Adipocyte (in vitro differentiated cells): Measurements from ENCODE around the gene TTI1.

ENCODE experiments used
- DNase-seq: peaks from one replicate; pipeline ENCODE4 v3.0.0-alpha.2; 2015; ENCODE audit warnings: low read depth
- H3K27me3 ChIP-seq: replicated peaks from 2 replicates; pipeline ENCODE4 v1.7.0; 2013; ENCODE audit warnings: mild to moderate bottlenecking, low read length, moderate library complexity; ENCODE audit not compliant: control insufficient read depth, insufficient read depth
- H3K36me3 ChIP-seq: 2 replicates; pipeline ENCODE4 v1.7.0; 2013; ENCODE audit warnings: low read length, mild to moderate bottlenecking, moderate library complexity; ENCODE audit not compliant: control insufficient read depth, insufficient read depth, severe bottlenecking
- H3K4me1 ChIP-seq: 2 replicates; pipeline ENCODE4 v1.7.0; 2013; ENCODE audit warnings: mild to moderate bottlenecking, low read length, moderate library complexity; ENCODE audit not compliant: control insufficient read depth, insufficient read depth
- H3K4me3 ChIP-seq: 2 replicates; pipeline ENCODE4 v1.7.0; 2013; ENCODE audit warnings: mild to moderate bottlenecking, low read length, moderate library complexity
- H3K9ac ChIP-seq: 2 replicates; pipeline ENCODE4 v1.7.0; 2013; ENCODE audit warnings: mild to moderate bottlenecking, low read length, moderate library complexity
- H3K9me3 ChIP-seq: 2 replicates; pipeline ENCODE4 v1.7.0; 2013; ENCODE audit warnings: mild to moderate bottlenecking, low read length, moderate library complexity; ENCODE audit not compliant: control insufficient read depth

TTI1 gene

GRCh38 chr20:37941332-37941731 is 91.9 kb downstream of the TTI1 start:
- no peak overlapping the region for H3K4me3 ChIP-seq
- no peak overlapping the region for H3K9ac ChIP-seq
- DNase-seq: no peak
- H3K9me3 ChIP-seq: no peaks in the 10 kb centered on the region
- peaks cover 16% of the 10 kb centered on the region for H3K27me3 ChIP-seq
- no peaks in the 10 kb centered on the region for H3K4me1 ChIP-seq
- no peaks in the 10 kb centered on the region for H3K36me3 ChIP-seq

DNA sequence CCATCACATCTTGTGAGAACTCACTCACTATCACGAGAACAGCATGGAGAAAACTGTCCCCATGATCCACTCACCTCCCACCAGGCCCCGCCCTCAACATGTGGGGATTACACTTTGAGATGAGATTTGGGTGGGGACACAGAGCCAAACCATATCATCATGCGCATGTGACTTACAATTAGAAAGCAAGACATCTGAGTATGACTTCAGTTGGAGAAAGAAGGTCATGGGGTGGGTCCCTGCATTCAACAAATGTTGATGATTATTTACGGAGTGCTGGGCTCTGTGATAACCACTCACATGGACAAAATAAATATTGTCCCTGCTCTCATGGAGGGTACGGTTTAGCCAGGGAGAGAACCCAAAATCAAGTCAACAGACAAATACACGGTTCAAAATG is 92.4 kb downstream of the TTI1 start:
- H3K9ac ChIP-seq: no peak overlapping the region
- no peak overlapping the region for H3K4me3 ChIP-seq
- H3K36me3 ChIP-seq: no peaks in the 10 kb centered on the region
- H3K9me3 ChIP-seq: no peaks in the 10 kb centered on the region
- no peaks in the 10 kb centered on the region for H3K4me1 ChIP-seq
- no peak for DNase-seq
- H3K27me3 ChIP-seq: peaks cover 15% of the 10 kb centered on the region

DNA sequence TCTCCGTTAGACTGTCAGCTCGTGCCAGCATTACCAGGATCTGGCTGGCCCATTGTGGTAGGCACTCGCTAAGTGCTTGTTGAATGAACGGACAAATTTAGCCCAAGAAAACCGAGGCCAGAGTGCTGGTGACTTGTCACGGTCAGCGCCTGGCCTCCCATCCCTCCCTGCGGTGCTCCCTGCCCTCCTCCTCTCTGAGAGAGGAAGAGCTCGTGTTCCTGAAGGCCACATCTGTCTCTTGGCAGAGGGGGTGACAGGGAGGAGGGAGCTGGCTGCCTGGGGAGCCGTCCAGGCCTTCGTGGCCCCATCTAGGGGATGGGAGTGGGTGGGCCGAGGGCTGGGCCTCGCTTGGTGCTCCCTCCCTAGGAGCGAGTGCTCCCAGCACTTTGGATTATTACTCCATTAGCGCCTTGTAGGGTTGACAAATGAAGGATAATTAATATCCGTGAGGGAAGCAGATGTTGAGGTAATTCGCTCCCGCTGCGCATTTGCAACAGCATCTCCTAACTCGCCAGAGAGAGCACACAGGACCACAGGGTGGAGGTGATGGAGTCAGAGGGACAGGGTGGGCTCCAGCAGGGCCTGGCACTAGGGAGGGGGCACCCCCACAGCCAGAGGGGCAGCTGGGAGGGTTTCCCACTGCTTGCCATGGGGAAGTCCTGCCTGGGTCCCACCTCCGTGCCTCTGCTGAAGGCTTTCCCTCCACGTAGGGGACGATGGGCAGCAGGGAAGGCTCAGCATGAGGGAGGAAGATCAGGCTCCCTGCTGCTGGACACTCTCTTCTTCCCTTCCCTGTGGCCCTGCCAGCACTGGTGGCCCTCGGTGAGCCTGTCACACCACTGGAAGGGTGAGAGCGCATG is 93.3 kb downstream of the TTI1 start:
- Histone ChIP-seq H3K9me3 (no peaks in the 10 kb centered on the region), H3K36me3 (no peaks in the 10 kb centered on the region), H3K9ac (no peak overlapping the region), H3K4me3 (no peak overlapping the region), H3K27me3 (peaks cover 6% of the 10 kb centered on the region), H3K4me1 (no peaks in the 10 kb centered on the region)
- no peak for DNase-seq

DNA sequence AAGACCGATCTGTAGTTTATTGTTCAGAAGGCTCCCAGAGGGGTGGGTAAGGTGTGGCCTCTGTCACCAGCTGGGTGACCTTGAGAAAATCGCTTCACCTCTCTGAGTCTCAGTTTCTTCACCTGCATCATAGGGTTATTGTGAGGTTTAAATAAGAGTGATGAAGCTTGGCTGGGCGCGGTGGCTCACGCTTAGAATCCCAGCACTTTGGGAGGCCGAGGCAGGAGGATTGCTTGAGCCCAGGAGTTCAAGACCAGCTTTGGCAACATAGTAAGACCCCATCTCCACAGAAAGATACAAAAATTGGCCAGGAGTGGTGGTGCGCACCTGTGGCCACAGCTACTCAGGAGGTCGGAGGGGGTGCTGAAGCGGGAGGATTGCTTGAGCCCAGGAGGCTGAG is 94.3 kb downstream of the TTI1 start:
- Histone ChIP-seq H3K27me3 (peaks cover 9% of the 10 kb centered on the region), H3K4me3 (no peak overlapping the region), H3K4me1 (no peaks in the 10 kb centered on the region), H3K36me3 (no peaks in the 10 kb centered on the region), H3K9me3 (no peaks in the 10 kb centered on the region), H3K9ac (no peak overlapping the region)
- DNase-seq: no peak

DNA sequence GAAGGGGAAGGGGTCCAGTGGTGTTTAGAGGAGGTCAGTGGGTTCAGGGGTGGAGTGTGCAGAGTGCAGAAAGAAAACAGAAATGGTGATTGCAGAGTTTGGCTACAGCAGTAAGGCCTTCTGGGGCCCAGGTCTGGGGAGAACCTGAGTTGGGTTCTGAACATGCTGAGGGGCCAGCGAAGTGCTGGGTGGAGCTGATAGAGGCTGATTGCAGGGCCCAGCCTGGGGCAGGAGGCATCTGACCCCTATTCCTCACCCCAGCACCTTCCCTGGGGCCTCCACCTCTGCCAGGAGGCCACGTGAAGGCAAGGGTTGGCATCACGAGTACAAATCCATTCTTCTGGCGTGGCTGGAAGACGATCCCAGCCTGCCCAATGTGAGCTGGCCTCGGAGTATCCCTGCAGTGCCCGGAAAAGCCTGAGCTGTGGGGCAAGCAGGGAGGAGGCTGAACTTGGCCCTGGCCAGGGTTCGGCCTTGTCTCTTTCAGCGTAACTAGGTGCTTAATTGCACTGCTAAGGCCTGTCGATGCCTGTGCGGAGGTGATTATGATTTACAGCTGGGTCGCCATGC is 95.0 kb downstream of the TTI1 start:
- H3K4me1 ChIP-seq: no peaks in the 10 kb centered on the region
- H3K9ac ChIP-seq: no peak overlapping the region
- no peaks in the 10 kb centered on the region for H3K36me3 ChIP-seq
- H3K27me3 ChIP-seq: peaks cover 10% of the 10 kb centered on the region
- no peak for DNase-seq
- no peak overlapping the region for H3K4me3 ChIP-seq
- H3K9me3 ChIP-seq: no peaks in the 10 kb centered on the region

DNA sequence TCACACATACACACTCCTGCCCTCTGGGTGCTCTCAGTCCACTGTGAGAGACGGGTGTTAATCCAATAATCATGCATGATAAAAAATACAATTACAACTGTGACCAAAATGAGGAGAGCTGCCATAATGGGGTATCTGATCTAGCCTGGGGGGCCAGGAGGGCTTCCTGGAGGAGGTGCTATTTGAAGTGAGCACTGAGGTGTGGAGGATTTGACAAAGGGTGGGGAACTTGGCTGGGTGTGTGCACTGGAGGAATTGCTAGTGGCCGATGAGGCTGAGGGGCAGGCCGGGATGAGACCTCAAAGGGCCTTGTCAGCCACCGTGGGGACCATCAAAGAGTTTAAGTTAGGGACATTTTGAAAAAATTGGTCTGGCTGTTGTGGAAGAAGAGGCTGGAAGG is 95.6 kb downstream of the TTI1 start:
- peaks cover 13% of the 10 kb centered on the region for H3K27me3 ChIP-seq
- DNase-seq: no peak
- H3K9me3 ChIP-seq: no peaks in the 10 kb centered on the region
- no peak overlapping the region for H3K4me3 ChIP-seq
- no peaks in the 10 kb centered on the region for H3K4me1 ChIP-seq
- no peaks in the 10 kb centered on the region for H3K36me3 ChIP-seq
- H3K9ac ChIP-seq: no peak overlapping the region

DNA sequence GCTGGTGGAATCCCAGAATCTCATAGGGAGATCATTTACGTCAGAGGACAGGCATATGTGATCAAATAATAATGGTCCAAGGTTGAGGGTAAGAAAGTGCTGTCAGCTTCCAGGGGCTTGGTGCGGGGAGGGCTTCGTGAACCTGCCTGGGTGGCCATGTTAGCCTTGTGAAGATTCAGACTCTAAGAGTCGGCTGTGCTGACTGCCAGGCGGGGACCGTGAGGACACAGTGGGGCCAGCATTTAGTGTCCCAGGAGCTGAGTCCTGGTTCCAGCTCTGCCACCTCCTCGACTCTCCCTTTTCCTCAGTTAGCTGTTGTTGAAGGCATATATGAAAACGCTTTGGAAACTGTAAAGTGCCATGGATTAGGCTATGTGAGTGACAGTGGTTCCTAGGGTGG is 96.8 kb downstream of the TTI1 start:
- Histone ChIP-seq H3K27me3 (peaks cover 25% of the 10 kb centered on the region), H3K9me3 (no peaks in the 10 kb centered on the region), H3K4me3 (no peak overlapping the region), H3K9ac (no peak overlapping the region), H3K36me3 (no peaks in the 10 kb centered on the region), H3K4me1 (no peaks in the 10 kb centered on the region)
- no peak for DNase-seq

DNA sequence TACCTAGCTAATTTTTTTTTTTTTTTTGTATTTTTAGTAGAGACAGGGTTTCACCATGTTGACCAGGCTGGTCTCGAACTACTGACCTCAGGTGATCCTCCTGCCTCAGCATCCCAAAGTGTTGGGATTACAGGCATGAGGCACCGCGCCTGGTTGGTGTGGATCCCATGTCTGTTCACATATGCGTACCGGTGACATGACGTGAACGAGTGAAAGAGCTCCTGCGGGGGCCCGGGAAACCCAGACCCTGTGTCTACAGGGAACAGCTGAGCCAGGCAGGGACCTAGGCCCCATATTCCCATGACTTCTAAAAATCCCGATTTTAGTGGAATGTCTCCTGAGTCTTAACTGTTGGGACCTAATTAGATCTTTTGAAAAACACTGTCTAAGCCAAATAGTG is 97.2 kb downstream of the TTI1 start:
- Histone ChIP-seq H3K9ac (no peak overlapping the region), H3K4me3 (no peak overlapping the region), H3K36me3 (no peaks in the 10 kb centered on the region), H3K9me3 (no peaks in the 10 kb centered on the region), H3K27me3 (peaks cover 29% of the 10 kb centered on the region), H3K4me1 (no peaks in the 10 kb centered on the region)
- DNase-seq: no peak

DNA sequence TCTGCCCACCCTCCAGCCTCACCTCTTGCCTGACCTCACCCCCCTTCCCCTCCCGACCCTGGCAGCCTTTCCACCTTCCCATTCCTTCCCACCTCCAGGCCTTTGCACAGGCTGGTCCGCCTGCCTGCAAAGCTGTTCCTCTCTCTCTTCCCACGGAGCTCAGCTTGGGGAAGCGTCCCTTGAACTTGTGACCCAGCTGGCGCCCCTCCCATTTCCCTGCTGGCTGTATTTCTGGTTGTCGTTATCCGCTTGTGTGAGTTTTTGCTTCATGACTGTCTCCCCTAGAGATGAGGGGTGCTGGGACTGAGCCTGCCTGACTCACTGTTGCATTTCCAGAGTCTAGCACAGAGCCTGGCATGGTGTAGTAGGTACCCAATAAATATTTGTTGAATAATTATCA is 97.8 kb downstream of the TTI1 start:
- Histone ChIP-seq H3K4me1 (no peaks in the 10 kb centered on the region), H3K4me3 (no peak overlapping the region), H3K27me3 (peaks cover 32% of the 10 kb centered on the region), H3K36me3 (no peaks in the 10 kb centered on the region), H3K9me3 (no peaks in the 10 kb centered on the region), H3K9ac (no peak overlapping the region)
- no peak for DNase-seq

GRCh38 chr20:37934634-37935375 is 98.5 kb downstream of the TTI1 start:
- H3K4me3 ChIP-seq: no peak overlapping the region
- H3K9ac ChIP-seq: no peak overlapping the region
- H3K9me3 ChIP-seq: no peaks in the 10 kb centered on the region
- H3K4me1 ChIP-seq: no peaks in the 10 kb centered on the region
- H3K27me3 ChIP-seq: peaks cover 31% of the 10 kb centered on the region
- DNase-seq: no peak
- H3K36me3 ChIP-seq: no peaks in the 10 kb centered on the region

DNA sequence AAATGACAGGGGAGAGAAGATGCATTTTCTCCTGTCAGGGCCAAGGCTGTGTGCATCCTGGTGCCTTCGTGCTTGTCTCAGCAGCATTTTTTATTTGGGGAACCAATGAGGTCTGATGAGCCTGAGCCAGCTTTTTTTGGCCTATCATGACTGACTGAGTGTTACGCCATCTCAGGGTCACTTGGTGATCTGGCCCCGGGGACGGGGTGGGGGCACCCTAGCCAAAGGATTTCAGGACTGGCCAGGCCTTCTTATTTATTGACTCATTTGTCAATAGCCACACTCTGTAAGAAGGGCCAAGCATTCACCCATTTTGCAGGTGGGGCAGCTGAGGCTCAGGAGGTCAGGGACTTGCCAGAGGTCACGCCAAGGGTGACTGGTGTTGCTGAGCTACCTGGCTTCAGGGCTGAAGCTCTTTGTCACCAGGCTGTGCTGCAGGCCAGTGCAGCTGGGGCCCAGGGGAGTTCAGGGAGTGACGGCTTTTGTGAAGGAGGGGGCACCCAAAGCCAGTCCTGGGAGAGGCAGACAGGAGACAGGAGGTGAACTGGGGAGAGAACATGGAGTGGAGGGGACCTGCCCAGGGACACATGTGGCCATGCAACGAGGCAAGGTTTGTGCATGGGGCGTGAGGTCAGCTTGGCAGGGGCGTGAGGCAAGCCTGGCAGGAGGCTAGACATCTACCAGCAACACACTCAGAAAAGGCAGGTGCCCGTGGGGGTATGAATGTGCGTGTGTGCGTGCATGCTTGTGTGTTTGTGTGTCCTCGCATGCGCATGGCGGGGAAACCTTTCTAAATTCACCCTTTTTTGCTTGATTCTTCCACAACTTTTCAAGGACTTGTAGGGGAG is 99.2 kb downstream of the TTI1 start:
- H3K9me3 ChIP-seq: no peaks in the 10 kb centered on the region
- H3K36me3 ChIP-seq: no peaks in the 10 kb centered on the region
- DNase-seq: no peak
- H3K4me3 ChIP-seq: no peak overlapping the region
- H3K4me1 ChIP-seq: no peaks in the 10 kb centered on the region
- no peak overlapping the region for H3K9ac ChIP-seq
- H3K27me3 ChIP-seq: peaks cover 39% of the 10 kb centered on the region
